GM12878 (cell line): ENCODE data around the gene TRIM71. TPM values are rescaled to one million over a fixed set of nuclear protein-coding genes. Genes with fewer than 3 reads are reported as not detected.

Source experiments
- ATAC-seq: fragments of 200-7000 bp; cut with Tn5 transposase; 3 replicates; pipeline ENCODE4 v1.9.1; 2020; ENCODE audit warnings: mild to moderate bottlenecking, moderate library complexity
- BruUV-seq: library from RNA; stranded (reverse); fragments of 400-500 nt; replicated peaks from 2 replicates; lab custom pipeline; 2021; lab: Mats Ljungman, UMichigan
- CTCF ChIA-PET: fragments of 300-600 bp; sonication (Branson Sonifier 250); formaldehyde crosslinking; extraction: SDS; loops from one replicate; lab custom pipeline; 2021; ENCODE audit warnings: inconsistent platforms; lab: Yijun Ruan, JAX
- POLR2A ChIA-PET: fragments of 350-600 bp; formaldehyde crosslinking; extraction: SDS; loops from one replicate; lab custom pipeline; 2021; ENCODE audit warnings: inconsistent platforms; lab: Charles Lee
- RAD21 ChIA-PET: fragments of 300-600 bp; sonication (Branson Sonifier 250); formaldehyde crosslinking; loops from one replicate; lab custom pipeline; 2023; ENCODE audit warnings: antibody characterized with exemption; ENCODE audit not compliant: unreplicated experiment; lab: Charles Lee
- SMC1A ChIA-PET: fragments of 300-600 bp; sonication (Branson Sonifier 250); formaldehyde crosslinking; loops from one replicate; lab custom pipeline; 2023; ENCODE audit not compliant: unreplicated experiment, uncharacterized antibody; lab: Charles Lee
- DNase-seq: peaks from one replicate; pipeline ENCODE4 v3.0.0-alpha.2; 2011; ENCODE audit warnings: low read depth, low spot score
- FAIRE-seq: peaks from 3 replicates; lab custom pipeline; 2011; peaks lifted over from hg19 to GRCh38; lab: Jason Lieb, UNC
- H2AFZ ChIP-seq: 2 replicates; pipeline ENCODE4 v1.6.0; 2011; ENCODE audit warnings: low read depth, low read length, control low read depth; ENCODE audit not compliant: control insufficient read depth
- H3K27ac ChIP-seq: 2 replicates; pipeline ENCODE4 v1.5.1; 2011; ENCODE audit warnings: control low read depth; ENCODE audit not compliant: control insufficient read depth, insufficient read depth
- H3K27me3 ChIP-seq, 2 experiments: replicated peaks in 1 of 2; 2 replicates each; pipeline versions ENCODE4 v1.6.0 to v1.6.1; 2011; ENCODE audit warnings: low read length in 1 of 2; ENCODE audit not compliant: control insufficient read depth in 2 of 2, insufficient read depth in 2 of 2
- H3K36me3 ChIP-seq, 2 experiments: 2 replicates each; pipeline ENCODE4 v1.5.1; 2011; ENCODE audit warnings: low read length in 1 of 2; ENCODE audit not compliant: control insufficient read depth in 2 of 2, insufficient read depth in 2 of 2
- H3K4me1 ChIP-seq: 2 replicates; pipeline ENCODE4 v1.6.1; 2011; ENCODE audit warnings: mild to moderate bottlenecking, low read length, moderate library complexity, mixed read lengths; ENCODE audit not compliant: control insufficient read depth, insufficient read depth
- H3K4me2 ChIP-seq: 2 replicates; pipeline ENCODE4 v1.6.0; 2011; ENCODE audit warnings: control low read depth; ENCODE audit not compliant: control insufficient read depth, insufficient read depth
- H3K4me3 ChIP-seq: fragments of 200-600 bp; sonication (generic); 2 replicates; pipeline ENCODE4 v1.5.1; 2016
- H3K79me2 ChIP-seq: 2 replicates; pipeline ENCODE4 v1.6.0; 2011; ENCODE audit warnings: low read length; ENCODE audit not compliant: control insufficient read depth, insufficient read depth
- H3K9ac ChIP-seq: 2 replicates; pipeline ENCODE4 v1.8.0; 2011; ENCODE audit warnings: low read length, control low read depth, mixed read lengths; ENCODE audit not compliant: control insufficient read depth, insufficient read depth
- H3K9me3 ChIP-seq: replicated peaks from 3 replicates; pipeline ENCODE4 v1.5.1; 2011; ENCODE audit warnings: mild to moderate bottlenecking, low read length; ENCODE audit not compliant: control insufficient read depth, insufficient read depth
- H4K20me1 ChIP-seq: 2 replicates; pipeline ENCODE4 v1.6.0; 2011; ENCODE audit not compliant: control insufficient read depth, insufficient read depth
- ASH2L ChIP-seq: fragments of 300-600, 200-600 bp; sonication (generic); IDR thresholded peaks from 2 replicates; pipeline ENCODE4 v1.6.1; 2017; ENCODE audit warnings: low read depth, mild to moderate bottlenecking, borderline replicate concordance
- ATF7 ChIP-seq: fragments of 450-650 bp; IDR thresholded peaks from 2 replicates; pipeline ENCODE4 v1.6.1; 2016; ENCODE audit warnings: low read depth, mild to moderate bottlenecking
- BCLAF1 ChIP-seq: fragments of 450-650 bp; IDR thresholded peaks from 2 replicates; pipeline ENCODE4 v1.6.1; 2017; ENCODE audit warnings: antibody characterized with exemption, mild to moderate bottlenecking, moderate library complexity
- CEBPB ChIP-seq, 2 experiments: fragments of 150-350 bp in 1 of 2; IDR thresholded peaks; 2 replicates each; pipeline ENCODE4 v1.6.1; 2012 to 2014; ENCODE audit warnings: low read depth in 2 of 2, low read length in 2 of 2, borderline replicate concordance in 1 of 2, inconsistent platforms in 1 of 2
- ETV6 ChIP-seq, 2 experiments: fragments of 450-650 bp in 1 of 2; IDR thresholded peaks in 1 of 2; conservative IDR thresholded peaks in 1 of 2; 2 replicates each; pipeline ENCODE4 v1.6.1; 2014; ENCODE audit warnings: antibody characterized with exemption in 1 of 2, borderline replicate concordance in 1 of 2, low read depth in 1 of 2, mild to moderate bottlenecking in 1 of 2, moderate library complexity in 1 of 2
- EZH2 ChIP-seq: IDR thresholded peaks from 2 replicates; pipeline ENCODE4 v1.6.1; 2012; ENCODE audit warnings: low read depth, mild to moderate bottlenecking, control low read depth, inconsistent platforms, low read length, borderline replicate concordance; ENCODE audit not compliant: control insufficient read depth
- FOXK2 ChIP-seq: fragments of 450-650 bp; IDR thresholded peaks from 2 replicates; pipeline ENCODE4 v1.6.1; 2017; ENCODE audit warnings: mild to moderate bottlenecking, moderate library complexity
- HDAC6 ChIP-seq: fragments of 200-600 bp; sonication (generic); IDR thresholded peaks from one replicate; pipeline ENCODE4 v1.8.0; 2017; ENCODE audit warnings: antibody characterized with exemption; ENCODE audit not compliant: unreplicated experiment
- IKZF1 ChIP-seq: fragments of 450-650 bp; conservative IDR thresholded peaks from 2 replicates; pipeline ENCODE4 v1.6.1; 2017; ENCODE audit warnings: antibody characterized with exemption, mild to moderate bottlenecking
- IKZF2 ChIP-seq, 2 experiments: fragments of 450-650 bp; IDR thresholded peaks; 2 replicates each; pipeline ENCODE4 v1.6.1; 2017; ENCODE audit warnings: mild to moderate bottlenecking in 2 of 2, moderate library complexity in 2 of 2
- MEF2A ChIP-seq: IDR thresholded peaks from 2 replicates; pipeline ENCODE4 v1.6.1; 2011; ENCODE audit warnings: low read depth, mild to moderate bottlenecking, low read length, moderate library complexity; ENCODE audit not compliant: insufficient read depth
- MTA2 ChIP-seq: fragments of 450-650 bp; IDR thresholded peaks from 2 replicates; pipeline ENCODE4 v1.6.1; 2016; ENCODE audit warnings: low read depth, mild to moderate bottlenecking, moderate library complexity
- MYC ChIP-seq: IDR thresholded peaks from 2 replicates; pipeline ENCODE4 v1.6.1; 2011; ENCODE audit warnings: mild to moderate bottlenecking, low read length, moderate library complexity, inconsistent platforms; ENCODE audit not compliant: insufficient read depth, insufficient replicate concordance, insufficient read length, severe bottlenecking
- NBN ChIP-seq: fragments of 450-650 bp; IDR thresholded peaks from 2 replicates; pipeline ENCODE4 v1.6.1; 2016
- NFIC ChIP-seq: IDR thresholded peaks from 2 replicates; pipeline ENCODE4 v1.6.1; 2012; ENCODE audit warnings: low read depth, mild to moderate bottlenecking, inconsistent platforms, low read length, moderate library complexity
- NFYB ChIP-seq: IDR thresholded peaks from 2 replicates; pipeline ENCODE4 v1.6.1; 2011; ENCODE audit warnings: low read depth, mild to moderate bottlenecking, low read length, improper control_type of control experiment, moderate library complexity; ENCODE audit not compliant: insufficient read depth
- PAX5 ChIP-seq: IDR thresholded peaks from 2 replicates; pipeline ENCODE4 v1.6.1; 2011; ENCODE audit warnings: low read depth, low read length, borderline replicate concordance
- POLR2A ChIP-seq: IDR thresholded peaks from 2 replicates; pipeline ENCODE4 v1.6.1; 2011; ENCODE audit warnings: low read depth, mild to moderate bottlenecking, low read length
- RB1 ChIP-seq: fragments of 450-650 bp; formaldehyde crosslinking; IDR thresholded peaks from 2 replicates; pipeline ENCODE4 v1.6.1; 2017; ENCODE audit warnings: mild to moderate bottlenecking, borderline replicate concordance
- SIN3A ChIP-seq: IDR thresholded peaks from 2 replicates; pipeline ENCODE4 v1.6.1; 2012; ENCODE audit warnings: low read depth, low read length, improper control_type of control experiment
- SRF ChIP-seq, 2 experiments: IDR thresholded peaks; 2 replicates each; pipeline ENCODE4 v1.6.1; 2011; ENCODE audit warnings: low read depth in 2 of 2, low read length in 2 of 2, mild to moderate bottlenecking in 1 of 2, moderate library complexity in 1 of 2
- TCF12 ChIP-seq: IDR thresholded peaks from 2 replicates; pipeline ENCODE4 v1.6.1; 2011; ENCODE audit warnings: low read depth, mild to moderate bottlenecking, low read length
- WGBS: methylation state at CpG from one replicate; pipeline ENCODE4 v1.1.6; 2016; ENCODE audit warnings: low lambda C conversion rate; ENCODE audit not compliant: insufficient replicate concordance, insufficient coverage; ENCODE audit errors: missing lambda C conversion rate; 5-methylcytosine and 5-hydroxymethylcytosine counted together
- in situ Hi-C: fragments of 300-500 bp; cut with MboI; formaldehyde crosslinking; loops from 9 replicates; pipeline ENCODE4 v1.14.3; 2018; ENCODE audit warnings: mixed read lengths
- intact Hi-C: fragments of 100-400 bp; cut with micrococcal nuclease; formaldehyde crosslinking; loops from one replicate; pipeline ENCODE4 v1.14.2; 2022; ENCODE audit not compliant: unreplicated experiment
- polyA plus RNA-seq, 11 experiments: library from polyadenylated mRNA; depleted of rRNA in 4 of 11; unstranded in 6 of 11; stranded (reverse) in 5 of 11; fragments of >200 nt; fragmentation: Nextera tagmentation in 4 of 11; fragmentation: Illumina TruSeq in 1 of 11; extraction: Ambion mirVana in 4 of 11; extraction: Trizol in 1 of 11; gene quantifications; 1 replicate in 1 of 11; 2 replicates in 10 of 11; pipeline versions ENCODE4 v1.2.1 to v1.2.3, GENCODE V29; 2011 to 2016; ENCODE audit warnings: inconsistent platforms in 2 of 11, missing spikeins in 2 of 11, low read depth in 1 of 11
- total RNA-seq, 4 experiments: library from RNA; depleted of rRNA in 3 of 4; stranded (reverse); fragments of >200 nt in 3 of 4; fragmentation: Illumina TruSeq in 1 of 4; extraction: Trizol in 1 of 4; gene quantifications; 2 replicates each; pipeline versions ENCODE4 v1.2.1 to v1.2.3, GENCODE V29; 2013 to 2021

The TRIM71 gene
- total and polyA plus RNA-seq, 10 of the 15 experiments (the other 5 are each of a cell fraction or from before 2014, with no cell fraction given), result 0.02 to 1.8 (median 0.16) TPM

GRCh38 chr3:32882603-32883025 lies 64.8 kb downstream of the TRIM71 start:
- Histone ChIP-seq H2AFZ (no peak overlapping the region), H3K36me3 (no peaks in the 10 kb centered on the region), H3K27ac (no peak overlapping the region), H3K9me3 (peaks cover 1% of the 10 kb centered on the region; the same call in 1 of the 3 replicates), H4K20me1 (no peaks in the 10 kb centered on the region), H3K4me2 (peak overlapping the region; percentile 70), H3K4me1 (peaks cover 19% of the 10 kb centered on the region), H3K27me3 (no peaks in the 10 kb centered on the region), H3K9ac (no peak overlapping the region), H3K79me2 (no peaks in the 10 kb centered on the region), H3K4me3 (no peak overlapping the region)
- in situ Hi-C loops (no loop called here), intact Hi-C loops (no loop called here)
- 27% methylated on average over 6 of the region's 6 CpGs for WGBS
- POLR2A ChIA-PET, result interaction anchor here (1.0 kb wide), 1 partner anchor 10 kb away, joined by 3 read pairs; no protein-coding TSS in a partner anchor
- no TSS peak for BruUV-seq
- SMC1A ChIA-PET, result interaction anchor here (0.6 to 5.9 kb wide), 13 partner anchors 10 to 314 kb away, joined by 3 to 44 read pairs (median 3); no protein-coding TSS in a partner anchor
- DNase-seq (peak; percentile 76), FAIRE-seq (peak; percentile 92), ATAC-seq (peak; percentile 94)
- CTCF ChIA-PET, result interaction anchor here (0.8 to 3.0 kb wide), 9 partner anchors 8 to 415 kb away, joined by 3 to 11 read pairs (median 4); no protein-coding TSS in a partner anchor
- RAD21 ChIA-PET, result interaction anchor here (0.9 to 1.7 kb wide), 5 partner anchors 11 to 53 kb away, joined by 3 to 13 read pairs (median 5); no protein-coding TSS in a partner anchor
- TF ChIP-seq ETV6 (conservative IDR thresholded peaks at IDR 0.05 in 1 of 2, IDR thresholded peaks at IDR 0.05 in 1 of 2; ENCODE audit: borderline replicate concordance in 1 of 2, low read depth in 1 of 2) (peak in 1 of 2 experiments; percentile 24; a peak in 1 of 4 replicates), MTA2 (peak; percentile 88), FOXK2 (no peak), BCLAF1 (no peak), NFYB (no peak), ASH2L (no peak), IKZF2 (IDR thresholded peaks at IDR 0.05) (peak; percentile 84 to 87; a peak in 3 of 4 replicates), TCF12 (0 out of 2 replicates have a peak, but pooled peaks have one; percentile 28), SRF (IDR thresholded peaks at IDR 0.05; ENCODE audit: low read depth in 2 of 2, low read length in 2 of 2) (no peak), PAX5 (no peak), IKZF1 (peak; percentile 84), NBN (peak; percentile 87), MEF2A (peak; percentile 71; the same call in 1 of the 2 replicates), HDAC6 (no peak), SIN3A (no peak), POLR2A (no peak), RB1 (no peak), ATF7 (peak; percentile 58), NFIC (peak; percentile 72; the same call in 1 of the 2 replicates), EZH2 (no peak), MYC (no peak), CEBPB (IDR thresholded peaks at IDR 0.05; ENCODE audit: borderline replicate concordance in 1 of 2, low read depth in 2 of 2, low read length in 2 of 2) (no peak)
